Retinal pigment epithelial cell (primary cell): ENCODE results near the gene DNAH10.

Experiments
- DNase-seq: peaks from one replicate; pipeline ENCODE4 v3.0.0-alpha.2; 2010; ENCODE audit warnings: low read depth
- H3K4me3 ChIP-seq: 2 replicates; pipeline ENCODE4 v1.5.1; 2011; ENCODE audit warnings: mild to moderate bottlenecking, low read length, control low read depth, moderate library complexity
- TF ChIP-seq, protein P1 (sequence below): conservative IDR thresholded peaks from 2 replicates; pipeline ENCODE4 v1.5.1; 2011; ENCODE audit warnings: low read depth, low read length, control low read depth, inconsistent platforms

DNAH10 gene

DNA sequence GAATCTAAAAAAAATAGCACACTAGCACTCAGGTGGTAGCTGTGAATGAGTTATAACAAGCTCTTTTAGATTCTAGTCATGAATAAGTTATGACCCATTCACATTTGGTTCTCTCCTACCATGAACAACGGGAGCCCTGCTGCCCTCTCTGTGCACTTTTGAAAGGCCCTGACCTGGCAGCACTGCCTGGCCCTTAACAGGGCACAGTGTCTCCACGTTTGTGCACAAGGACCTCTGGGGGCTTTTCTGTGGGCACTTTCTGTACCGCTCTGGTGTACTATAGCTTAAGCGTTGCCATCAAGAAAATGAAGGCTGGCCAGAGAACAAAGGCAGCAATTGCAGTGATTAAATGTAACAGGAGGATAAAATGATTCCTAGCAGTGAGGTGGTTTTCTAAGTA lies 189.4 kb downstream of the DNAH10 start:
- H3K4me3 ChIP-seq = no peak overlapping the region
- DNase-seq = no peak

DNA sequence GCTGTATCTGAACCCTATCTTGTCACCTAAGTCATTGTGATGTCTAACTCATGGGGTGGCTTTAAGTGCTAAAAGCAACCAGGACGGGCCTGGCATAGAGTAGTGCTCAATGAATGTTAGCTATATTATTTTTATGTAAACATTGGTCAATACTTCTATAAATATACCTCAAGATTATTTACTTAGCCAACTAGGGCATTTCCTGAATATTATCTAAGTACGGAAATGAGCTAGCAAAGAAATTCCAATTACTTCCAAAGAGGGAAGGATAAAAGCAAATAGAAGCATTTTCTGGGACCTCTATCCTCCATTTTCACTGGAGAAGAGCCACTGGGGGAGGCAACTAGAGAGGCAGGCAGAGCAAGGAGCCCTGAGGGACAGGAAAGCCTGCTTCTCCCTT lies 189.9 kb downstream of the DNAH10 start:
- DNase-seq = no peak
- TF ChIP-seq, protein P1, sequence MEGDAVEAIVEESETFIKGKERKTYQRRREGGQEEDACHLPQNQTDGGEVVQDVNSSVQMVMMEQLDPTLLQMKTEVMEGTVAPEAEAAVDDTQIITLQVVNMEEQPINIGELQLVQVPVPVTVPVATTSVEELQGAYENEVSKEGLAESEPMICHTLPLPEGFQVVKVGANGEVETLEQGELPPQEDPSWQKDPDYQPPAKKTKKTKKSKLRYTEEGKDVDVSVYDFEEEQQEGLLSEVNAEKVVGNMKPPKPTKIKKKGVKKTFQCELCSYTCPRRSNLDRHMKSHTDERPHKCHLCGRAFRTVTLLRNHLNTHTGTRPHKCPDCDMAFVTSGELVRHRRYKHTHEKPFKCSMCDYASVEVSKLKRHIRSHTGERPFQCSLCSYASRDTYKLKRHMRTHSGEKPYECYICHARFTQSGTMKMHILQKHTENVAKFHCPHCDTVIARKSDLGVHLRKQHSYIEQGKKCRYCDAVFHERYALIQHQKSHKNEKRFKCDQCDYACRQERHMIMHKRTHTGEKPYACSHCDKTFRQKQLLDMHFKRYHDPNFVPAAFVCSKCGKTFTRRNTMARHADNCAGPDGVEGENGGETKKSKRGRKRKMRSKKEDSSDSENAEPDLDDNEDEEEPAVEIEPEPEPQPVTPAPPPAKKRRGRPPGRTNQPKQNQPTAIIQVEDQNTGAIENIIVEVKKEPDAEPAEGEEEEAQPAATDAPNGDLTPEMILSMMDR = no peak

More for the DNA sequence above, 189.4 kb downstream of the DNAH10 start:
- TF ChIP-seq, protein P1 = no peak

DNA sequence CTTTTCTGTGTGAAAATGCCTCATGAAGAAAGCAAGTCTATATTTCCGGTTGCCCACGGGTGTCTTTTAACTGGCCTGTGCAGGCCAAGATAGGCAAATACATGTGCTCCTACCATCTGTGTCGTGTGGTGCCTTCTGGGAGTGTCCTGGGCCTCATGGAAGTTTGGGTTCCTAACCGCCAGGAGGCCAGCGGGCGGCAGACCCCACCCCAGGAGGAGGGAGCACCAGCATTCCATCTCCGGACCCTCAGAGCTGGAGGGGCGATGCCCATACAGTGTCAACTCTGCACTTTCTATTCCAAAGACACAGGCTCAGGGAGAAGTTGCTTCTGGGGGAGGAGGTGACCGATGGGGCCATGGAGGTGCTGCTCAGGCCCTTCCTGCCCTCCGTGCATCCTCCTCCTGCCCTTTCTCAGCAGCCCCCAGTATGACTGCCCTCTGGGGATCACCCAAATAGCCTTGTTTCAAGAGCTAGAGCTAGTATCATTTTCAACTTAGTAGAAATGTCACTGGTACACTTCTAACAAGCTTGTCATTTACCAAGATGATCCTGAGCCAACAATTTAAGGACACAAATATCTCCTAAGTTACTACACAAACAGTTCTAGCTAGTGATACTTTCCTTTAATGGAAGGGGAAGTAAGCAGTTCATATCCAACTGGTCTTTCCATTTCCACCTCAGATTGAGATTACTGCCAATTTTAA lies 192.7 kb downstream of the DNAH10 start:
- TF ChIP-seq, protein P1 = no peak
- no peak for DNase-seq

More for the DNA sequence above, 189.9 kb downstream of the DNAH10 start:
- H3K4me3 ChIP-seq = no peak overlapping the region

DNA sequence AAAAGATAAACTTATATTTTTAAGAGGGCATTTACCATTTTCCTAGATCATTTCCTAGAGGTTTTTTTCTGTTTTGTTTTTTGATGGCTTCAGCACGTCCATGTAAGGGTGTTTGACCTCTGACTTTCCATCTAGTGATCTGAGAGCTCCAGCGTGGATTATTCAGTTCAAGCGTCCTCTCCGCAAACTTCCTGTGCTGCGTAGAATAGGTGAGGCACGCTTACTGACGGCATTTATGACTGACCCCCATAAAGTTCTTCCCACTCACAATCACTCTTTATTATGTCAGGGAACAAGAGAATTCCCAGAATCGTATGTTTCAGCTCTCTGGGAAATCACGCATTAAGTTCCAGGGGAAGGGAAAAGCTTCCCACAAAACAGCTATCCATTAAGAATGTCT lies 194.1 kb downstream of the DNAH10 start:
- no peak overlapping the region for H3K4me3 ChIP-seq
- TF ChIP-seq, protein P1 = no peak
- DNase-seq = no peak

More for the DNA sequence above, 192.7 kb downstream of the DNAH10 start:
- H3K4me3 ChIP-seq = no peak overlapping the region

DNA sequence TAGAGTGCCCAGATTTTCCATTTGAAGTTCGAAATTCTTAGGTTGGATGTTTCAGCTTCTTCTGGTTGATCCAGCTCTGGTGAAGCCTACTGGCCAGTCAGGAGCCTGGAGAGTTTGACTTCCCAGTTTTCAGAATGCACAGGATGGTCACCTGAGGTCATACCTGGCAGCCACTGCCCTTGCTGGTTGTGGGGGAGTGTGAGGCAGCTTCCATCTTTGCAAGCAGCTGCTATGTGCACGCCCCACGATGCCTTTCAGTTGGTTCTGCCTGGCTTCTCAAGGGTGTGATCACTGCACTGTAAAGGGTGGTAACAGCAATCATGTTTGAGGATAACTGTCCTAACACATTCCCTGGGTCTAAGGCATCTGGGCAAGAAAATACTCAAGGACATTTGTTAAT lies 195.1 kb downstream of the DNAH10 start:
- H3K4me3 ChIP-seq = no peak overlapping the region
- TF ChIP-seq, protein P1 = no peak
- no peak for DNase-seq

DNA sequence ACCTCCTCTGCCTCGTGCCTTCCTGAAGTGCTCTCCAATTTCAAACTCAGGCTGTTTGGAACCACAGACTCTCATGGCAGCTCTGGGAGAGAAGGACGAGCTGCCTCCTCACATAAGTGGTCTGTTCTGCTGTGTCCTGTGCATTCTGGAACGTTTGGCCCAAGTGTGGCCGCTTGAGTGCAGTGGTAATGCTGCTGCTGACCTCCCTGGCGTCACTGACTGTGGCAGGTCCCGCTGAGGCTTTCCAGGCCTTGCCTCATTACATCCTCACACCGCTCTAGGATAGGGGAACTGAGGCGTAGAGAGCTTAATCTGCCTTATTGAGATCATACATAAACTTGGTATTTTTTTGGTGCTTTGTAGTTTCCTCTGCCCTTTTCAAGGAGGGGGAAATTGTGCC lies 196.4 kb downstream of the DNAH10 start:
- DNase-seq = no peak
- TF ChIP-seq, protein P1 = no peak
- no peak overlapping the region for H3K4me3 ChIP-seq

DNA sequence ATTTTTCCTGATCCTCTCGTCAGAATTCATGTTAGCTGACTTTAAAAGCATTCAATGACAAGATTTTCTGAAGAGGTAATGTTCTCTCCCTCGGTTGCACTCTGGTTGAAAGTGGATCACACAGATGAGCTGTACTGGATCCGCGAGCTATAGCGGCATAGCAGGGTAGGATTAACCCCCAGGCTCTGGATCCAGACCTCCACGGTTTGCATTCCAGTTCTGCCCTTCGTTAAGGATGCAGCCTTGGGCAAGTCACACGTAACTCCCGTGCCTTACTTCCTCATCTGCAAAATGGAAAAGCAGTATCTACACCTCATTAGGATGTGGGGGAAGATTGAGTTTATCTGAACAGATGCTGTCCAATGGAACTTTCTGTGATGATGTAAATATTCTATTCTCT lies 196.8 kb downstream of the DNAH10 start:
- no peak overlapping the region for H3K4me3 ChIP-seq
- no peak for DNase-seq
- TF ChIP-seq, protein P1 = no peak
